ENCODE data around the gene OR52B6.
"Not testable (repeated sequence)": the region's sequence is repeated elsewhere in the genome, so short reads cannot be mapped to it uniquely, and the experiment has no call there.

DNA sequence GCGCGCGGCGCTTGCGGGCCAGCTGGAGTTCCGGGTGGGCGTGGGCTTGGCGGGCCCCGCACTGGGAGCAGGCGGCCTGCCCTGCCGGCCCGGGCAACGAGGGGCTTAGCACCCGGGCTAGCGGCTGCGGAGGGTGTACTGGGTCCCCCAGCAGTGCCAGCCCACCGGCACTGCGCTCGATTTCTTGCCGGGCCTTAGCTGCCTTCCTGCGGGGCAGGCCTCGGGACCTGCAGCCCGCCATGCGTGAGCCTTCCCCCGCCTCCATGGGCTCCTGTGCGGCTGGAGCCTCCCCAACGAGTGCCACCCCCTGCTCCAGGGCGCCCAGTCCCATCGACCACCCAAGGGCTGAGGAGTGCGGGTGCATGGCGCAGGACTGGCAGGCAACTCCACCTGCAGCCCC, 9.2 kb downstream of the OR52B6 start:
- TF ChIP-seq, protein P1, sequence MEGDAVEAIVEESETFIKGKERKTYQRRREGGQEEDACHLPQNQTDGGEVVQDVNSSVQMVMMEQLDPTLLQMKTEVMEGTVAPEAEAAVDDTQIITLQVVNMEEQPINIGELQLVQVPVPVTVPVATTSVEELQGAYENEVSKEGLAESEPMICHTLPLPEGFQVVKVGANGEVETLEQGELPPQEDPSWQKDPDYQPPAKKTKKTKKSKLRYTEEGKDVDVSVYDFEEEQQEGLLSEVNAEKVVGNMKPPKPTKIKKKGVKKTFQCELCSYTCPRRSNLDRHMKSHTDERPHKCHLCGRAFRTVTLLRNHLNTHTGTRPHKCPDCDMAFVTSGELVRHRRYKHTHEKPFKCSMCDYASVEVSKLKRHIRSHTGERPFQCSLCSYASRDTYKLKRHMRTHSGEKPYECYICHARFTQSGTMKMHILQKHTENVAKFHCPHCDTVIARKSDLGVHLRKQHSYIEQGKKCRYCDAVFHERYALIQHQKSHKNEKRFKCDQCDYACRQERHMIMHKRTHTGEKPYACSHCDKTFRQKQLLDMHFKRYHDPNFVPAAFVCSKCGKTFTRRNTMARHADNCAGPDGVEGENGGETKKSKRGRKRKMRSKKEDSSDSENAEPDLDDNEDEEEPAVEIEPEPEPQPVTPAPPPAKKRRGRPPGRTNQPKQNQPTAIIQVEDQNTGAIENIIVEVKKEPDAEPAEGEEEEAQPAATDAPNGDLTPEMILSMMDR (IDR thresholded peaks at IDR 0.05), result not testable (repeated sequence)
- TF ChIP-seq ZFX (IDR thresholded peaks at IDR 0.05; ENCODE audit: borderline replicate concordance), result not testable (repeated sequence)

All from 22Rv1 (cell line).